Activated T-helper 1 cell treated with anti-CD3 and anti-CD28 coated beads, Interleukin-12 subunit alpha, Interleukin-12 subunit beta, Interleukin-2, Interleukin-4 antibody, amounts not matched to agents 30 ng/mL and 10 ng/mL and 1 ng/mL, durations not matched to agents 14 hours and 24 hours and 36 hours (primary cell): ENCODE measurements around the gene IPO4. TPM values are rescaled to one million over a fixed set of nuclear protein-coding genes. Genes with fewer than 3 reads are reported as not detected.

Experiments
- DNase-seq: peaks from one replicate; pipeline ENCODE4 v3.0.0; 2021; ENCODE audit warnings: low spot score
- H3K27ac Mint-ChIP-seq: one replicate; pipeline ENCODE4 v1.8.0; 2021; ENCODE audit warnings: mild to moderate bottlenecking, mixed read lengths
- H3K27me3 Mint-ChIP-seq: one replicate; pipeline ENCODE4 v1.8.0; 2022; ENCODE audit warnings: mild to moderate bottlenecking, moderate library complexity, mixed read lengths; ENCODE audit not compliant: insufficient read depth
- H3K36me3 Mint-ChIP-seq: one replicate; pipeline ENCODE4 v1.8.0; 2021; ENCODE audit warnings: low read depth, mixed read lengths
- H3K4me1 Mint-ChIP-seq: one replicate; pipeline ENCODE4 v1.8.0; 2021; ENCODE audit warnings: low read depth, mixed read lengths
- H3K4me3 Mint-ChIP-seq: one replicate; pipeline ENCODE4 v1.8.0; 2021; ENCODE audit warnings: mild to moderate bottlenecking, moderate library complexity, mixed read lengths
- H3K9me3 Mint-ChIP-seq: one replicate; pipeline ENCODE4 v1.8.0; 2021; ENCODE audit warnings: mixed read lengths
- intact Hi-C: fragments of 100-400 bp; cut with micrococcal nuclease; formaldehyde crosslinking; loops from one replicate; pipeline ENCODE4 v1.15.1; 2024
- total RNA-seq: library from RNA; stranded (reverse); gene quantifications from 2 replicates; pipeline ENCODE4 v1.2.3, GENCODE V29; 2022

The IPO4 gene
- total RNA-seq, 1 donor from 2014 or later, result 106 TPM

DNA sequence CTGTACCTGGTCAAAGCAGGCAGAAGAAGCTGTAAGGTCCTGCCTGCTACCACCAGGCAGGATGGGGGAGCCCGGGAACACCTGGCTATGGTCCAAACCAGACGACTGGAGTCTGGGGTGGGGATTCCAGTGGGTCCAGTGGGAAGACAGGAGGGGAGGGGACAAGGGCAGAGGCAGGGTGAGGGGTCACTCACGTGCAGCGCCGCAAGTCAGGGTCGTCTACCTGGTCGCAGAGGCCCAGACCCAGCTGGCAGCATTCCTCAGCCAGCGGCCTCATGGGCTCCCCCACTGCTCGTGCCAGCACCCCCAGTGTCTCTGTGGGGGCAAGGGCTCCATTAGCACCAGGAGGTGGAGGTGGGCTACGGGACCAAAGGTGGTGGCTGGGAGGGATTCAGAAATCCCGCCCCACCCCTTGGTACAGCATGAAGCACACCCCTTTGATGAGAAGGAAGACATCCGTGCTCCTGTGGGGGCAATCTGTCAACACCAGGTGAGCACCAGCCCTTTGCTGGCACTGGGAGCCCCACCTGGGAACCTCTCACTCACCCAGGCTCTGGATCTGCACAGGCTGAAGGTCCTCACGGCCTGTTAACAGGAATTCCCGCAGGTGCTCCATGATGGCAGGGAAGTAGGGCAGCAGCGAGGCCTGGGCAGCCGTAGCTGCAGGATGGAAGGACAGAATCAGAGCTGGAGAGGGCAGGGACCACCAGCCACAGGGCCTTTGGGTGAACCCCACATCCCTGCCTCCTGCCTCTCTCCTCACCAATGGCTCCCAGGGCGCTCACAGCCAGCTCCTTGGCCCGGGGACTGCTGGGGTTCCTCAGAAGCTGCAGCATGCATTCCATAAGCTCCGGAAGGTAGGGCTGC lies 4.3 kb downstream of the IPO4 start:
- Mint-ChIP-seq H3K27ac (no peak overlapping the region), H3K4me1 (peaks cover 18% of the 10 kb centered on the region), H3K27me3 (no peaks in the 10 kb centered on the region), H3K36me3 (peaks cover 54% of the 10 kb centered on the region), H3K4me3 (no peak overlapping the region), H3K9me3 (no peaks in the 10 kb centered on the region)
- intact Hi-C loops, result no loop called here
- DNase-seq, result no peak

DNA sequence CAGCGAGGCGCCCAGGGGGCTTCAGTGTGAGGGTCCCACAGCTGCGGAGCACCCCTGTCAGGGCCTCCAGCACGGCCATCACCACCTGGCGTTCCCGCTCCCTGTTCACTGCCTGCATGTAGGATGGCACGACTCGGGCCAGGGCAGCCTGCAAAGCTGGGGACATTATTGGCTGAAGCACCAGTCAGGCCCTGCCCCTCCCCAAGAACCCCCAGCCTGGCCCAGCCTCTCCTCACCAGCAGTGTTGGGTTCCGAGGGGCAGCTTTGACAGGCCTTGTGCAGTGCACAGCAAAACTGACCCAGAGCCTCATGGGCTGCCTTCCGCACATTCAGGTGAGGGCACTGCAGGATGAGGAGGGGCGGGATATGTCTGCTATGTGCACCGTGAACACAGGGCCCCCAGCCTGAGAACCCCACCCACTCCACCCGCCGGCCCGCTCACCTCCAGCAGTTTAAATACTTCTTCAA lies 5.6 kb downstream of the IPO4 start:
- H3K36me3 Mint-ChIP-seq, result peaks cover 63% of the 10 kb centered on the region
- intact Hi-C loops, result no loop called here

DNA sequence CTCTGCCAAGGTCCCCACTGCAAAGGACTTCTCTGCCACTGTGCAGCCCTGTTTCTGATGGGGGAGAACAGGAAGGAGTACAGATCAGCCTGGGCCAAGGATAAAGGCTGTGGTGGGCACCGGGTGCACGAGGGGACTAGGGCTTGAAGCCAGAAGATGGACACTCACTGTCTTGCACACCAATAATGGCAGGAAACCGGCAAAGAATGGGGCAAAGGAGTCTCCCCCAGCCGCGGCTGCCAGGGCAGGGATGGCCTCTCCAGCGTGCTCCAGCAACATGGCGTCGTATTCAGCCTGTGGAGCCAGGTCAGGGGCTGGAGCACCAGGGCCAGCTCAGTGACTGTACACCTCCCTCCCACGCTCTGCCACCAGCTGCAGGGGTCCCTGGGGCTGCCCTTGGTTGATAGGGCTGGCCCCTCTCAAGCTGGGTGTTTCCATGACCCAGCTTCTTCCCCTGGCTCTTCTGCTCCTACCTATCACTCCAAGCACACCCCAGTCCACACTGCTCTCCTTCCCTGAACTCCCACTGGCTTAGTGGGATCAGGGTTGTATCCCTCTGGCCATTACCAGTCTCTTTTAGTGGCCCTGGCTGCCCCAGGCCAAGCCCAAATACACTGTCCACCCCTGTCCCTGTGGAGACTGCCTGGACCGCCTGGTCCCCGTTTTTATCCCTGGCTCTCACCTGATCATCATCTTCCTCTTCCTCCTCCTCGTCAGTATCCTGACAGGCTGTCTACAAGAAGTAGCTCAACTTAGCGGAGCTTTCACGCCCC lies 6.3 kb downstream of the IPO4 start:
- H3K4me3 Mint-ChIP-seq, result no peak overlapping the region
- intact Hi-C loops, result no loop called here
- peaks cover 64% of the 10 kb centered on the region for H3K36me3 Mint-ChIP-seq
- H3K9me3 Mint-ChIP-seq, result no peaks in the 10 kb centered on the region
- DNase-seq, result no peak
- H3K27ac Mint-ChIP-seq, result no peak overlapping the region
- peaks cover 4% of the 10 kb centered on the region for H3K4me1 Mint-ChIP-seq
- no peaks in the 10 kb centered on the region for H3K27me3 Mint-ChIP-seq

More for the DNA sequence above, 5.6 kb downstream of the IPO4 start:
- Mint-ChIP-seq H3K4me1 (peaks cover 12% of the 10 kb centered on the region), H3K9me3 (no peaks in the 10 kb centered on the region), H3K27me3 (no peaks in the 10 kb centered on the region), H3K27ac (no peak overlapping the region), H3K4me3 (no peak overlapping the region)
- DNase-seq, result no peak

DNA sequence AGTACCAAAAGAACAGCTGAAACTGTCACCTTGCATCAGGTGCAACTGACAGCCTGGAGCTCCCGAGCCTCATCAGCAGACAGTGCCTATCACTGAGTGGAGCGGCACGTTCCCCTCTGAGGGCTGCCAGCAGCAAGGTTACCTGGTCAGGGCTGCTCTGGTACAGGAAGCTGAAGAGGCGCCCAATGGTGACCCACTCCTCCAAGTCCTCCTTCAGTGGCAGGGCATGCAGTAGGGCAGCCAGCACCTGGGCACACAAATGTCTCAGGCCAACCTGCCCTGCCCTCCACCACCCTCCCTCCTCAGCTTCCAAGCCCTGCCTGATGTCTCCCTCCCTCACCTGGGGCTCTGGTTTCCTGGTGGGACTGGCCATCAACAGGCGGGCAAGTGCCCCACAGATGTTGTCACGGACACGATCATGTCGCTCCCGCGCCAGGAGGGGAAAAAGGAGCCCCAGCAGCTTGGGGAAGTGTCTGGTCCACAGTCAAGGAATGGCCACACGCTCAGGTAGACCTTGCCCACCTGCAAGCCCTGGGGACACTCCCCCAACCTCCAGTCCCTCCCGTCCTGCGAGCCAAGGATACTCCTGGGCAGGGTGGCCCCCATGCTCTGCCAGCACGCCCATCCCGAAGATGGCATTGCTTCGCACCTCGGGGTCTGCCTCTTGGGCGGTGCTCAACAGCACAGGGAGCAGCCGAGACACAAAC lies 7.1 kb downstream of the IPO4 start:
- intact Hi-C loops, result no loop called here
- Mint-ChIP-seq H3K4me1 (no peaks in the 10 kb centered on the region), H3K9me3 (no peaks in the 10 kb centered on the region), H3K4me3 (no peak overlapping the region), H3K27me3 (no peaks in the 10 kb centered on the region), H3K36me3 (peaks cover 62% of the 10 kb centered on the region), H3K27ac (no peak overlapping the region)
- DNase-seq, result no peak

DNA sequence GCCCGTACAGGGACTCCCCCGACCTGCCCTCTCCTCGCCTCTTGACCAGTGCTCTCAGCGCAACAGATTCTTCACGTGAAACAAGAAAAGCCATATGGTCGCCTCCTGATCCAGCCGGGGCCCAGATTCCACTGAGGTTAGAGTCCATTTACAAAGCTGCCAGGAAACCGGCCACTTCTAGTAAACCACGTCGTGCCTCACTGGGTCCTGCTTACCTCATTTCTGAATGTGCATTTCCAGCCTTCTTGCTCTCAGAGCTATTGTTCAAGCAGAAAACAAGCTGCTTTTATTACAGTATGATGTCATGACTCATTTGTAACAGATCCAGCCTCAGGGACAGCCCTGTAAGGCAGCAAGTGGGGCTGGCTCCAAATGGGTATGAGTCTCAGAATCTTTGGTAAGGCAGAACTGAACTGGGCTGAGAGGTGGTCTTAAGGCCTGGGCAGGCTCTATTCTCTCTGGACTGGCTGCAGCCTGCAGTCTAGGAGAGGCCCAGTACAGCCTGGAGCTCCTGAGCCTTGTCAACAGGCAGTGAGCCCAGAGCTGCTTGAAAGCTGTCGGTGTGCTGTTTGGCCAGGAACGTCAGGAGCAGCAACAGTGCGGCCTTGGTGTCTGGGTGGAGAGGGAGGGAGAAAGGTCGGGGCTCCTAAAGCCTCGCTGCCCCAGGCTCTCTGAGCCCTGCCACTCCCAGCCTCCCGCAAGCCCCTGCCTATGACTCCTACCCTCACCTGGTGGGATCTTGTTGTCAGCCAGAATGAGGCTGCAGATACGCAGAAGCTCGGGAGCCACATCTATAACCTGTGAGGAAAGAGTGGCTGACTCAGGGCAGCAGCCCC lies 8.4 kb downstream of the IPO4 start:
- Mint-ChIP-seq H3K4me3 (no peak overlapping the region), H3K27me3 (no peaks in the 10 kb centered on the region), H3K9me3 (no peaks in the 10 kb centered on the region), H3K4me1 (no peaks in the 10 kb centered on the region), H3K27ac (no peak overlapping the region), H3K36me3 (peaks cover 62% of the 10 kb centered on the region)
- intact Hi-C loops, result no loop called here
- no peak for DNase-seq

DNA sequence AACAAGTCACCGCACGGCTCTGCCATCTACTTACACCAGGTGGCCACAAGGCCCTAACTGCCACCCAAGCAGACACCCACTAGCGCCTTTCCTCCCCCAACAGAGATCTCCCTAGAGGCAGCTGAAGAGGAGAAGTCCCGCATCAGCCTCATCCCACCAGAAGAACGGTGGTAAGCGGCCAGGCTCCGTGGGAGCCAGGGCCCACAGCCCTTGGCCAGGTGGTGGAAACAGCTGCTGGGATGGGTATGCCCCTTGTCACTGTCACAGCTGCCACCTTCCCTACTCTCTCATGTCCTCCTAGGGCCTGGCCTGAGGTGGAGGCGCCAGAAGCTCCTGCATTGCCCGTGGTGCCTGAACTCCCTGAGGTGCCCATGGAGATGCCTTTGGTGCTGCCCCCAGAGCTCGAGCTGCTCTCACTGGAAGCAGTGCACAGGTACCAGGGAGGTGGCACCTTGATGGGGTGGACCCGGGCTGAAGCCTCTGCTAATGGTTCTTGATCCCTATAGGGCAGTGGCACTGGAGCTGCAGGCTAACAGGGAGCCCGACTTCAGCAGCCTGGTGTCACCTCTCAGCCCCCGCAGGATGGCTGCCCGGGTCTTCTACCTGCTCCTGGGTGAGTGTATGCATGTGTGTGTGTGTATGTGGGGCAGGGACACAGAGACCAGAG lies 9.2 kb downstream of the IPO4 start:
- no peaks in the 10 kb centered on the region for H3K4me1 Mint-ChIP-seq
- peak overlapping the region; percentile 44 for H3K27ac Mint-ChIP-seq

DNA sequence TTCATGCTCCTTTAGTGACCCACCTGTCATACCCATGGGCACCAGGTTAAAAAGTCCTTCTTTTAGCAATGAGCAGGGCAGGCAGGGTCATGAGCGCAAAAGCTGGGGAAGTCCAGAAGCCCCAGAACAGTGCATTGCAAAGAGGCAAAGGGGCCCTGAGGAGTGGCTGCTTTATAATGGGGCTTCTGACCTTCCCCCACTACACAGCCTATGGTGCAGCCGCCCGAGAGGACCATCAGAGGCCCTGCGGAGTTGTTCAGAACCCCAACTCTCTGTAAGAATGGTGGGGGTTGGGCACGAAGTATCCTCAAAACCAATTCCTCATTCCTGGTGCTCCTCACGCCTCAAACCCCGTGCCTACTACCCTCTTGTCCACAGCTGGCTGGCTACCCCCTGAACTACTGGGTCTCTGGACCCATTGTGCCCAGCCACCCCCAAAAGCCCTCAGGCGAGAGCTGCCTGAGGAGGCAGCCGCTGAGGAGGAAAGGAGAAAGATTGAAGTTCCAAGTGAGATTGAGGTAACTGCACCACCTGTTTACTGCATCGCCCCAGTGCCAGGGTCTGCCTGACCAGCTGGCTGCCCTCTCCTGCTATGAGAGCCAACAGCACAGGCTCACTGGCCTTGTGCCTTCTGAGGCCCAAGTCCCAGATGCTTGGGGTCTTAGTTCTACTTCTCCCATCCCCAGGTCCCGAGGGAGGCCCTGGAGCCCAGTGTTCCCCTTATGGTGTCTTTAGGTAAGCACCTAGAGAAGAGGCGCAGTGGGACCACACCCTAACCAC lies 10.0 kb downstream of the IPO4 start:
- H3K4me1 Mint-ChIP-seq, result no peaks in the 10 kb centered on the region

More for the DNA sequence above, 9.2 kb downstream of the IPO4 start:
- no peak overlapping the region for H3K4me3 Mint-ChIP-seq
- intact Hi-C loops, result no loop called here
- no peaks in the 10 kb centered on the region for H3K27me3 Mint-ChIP-seq
- no peak for DNase-seq
- no peaks in the 10 kb centered on the region for H3K9me3 Mint-ChIP-seq
- H3K36me3 Mint-ChIP-seq, result peaks cover 66% of the 10 kb centered on the region

DNA sequence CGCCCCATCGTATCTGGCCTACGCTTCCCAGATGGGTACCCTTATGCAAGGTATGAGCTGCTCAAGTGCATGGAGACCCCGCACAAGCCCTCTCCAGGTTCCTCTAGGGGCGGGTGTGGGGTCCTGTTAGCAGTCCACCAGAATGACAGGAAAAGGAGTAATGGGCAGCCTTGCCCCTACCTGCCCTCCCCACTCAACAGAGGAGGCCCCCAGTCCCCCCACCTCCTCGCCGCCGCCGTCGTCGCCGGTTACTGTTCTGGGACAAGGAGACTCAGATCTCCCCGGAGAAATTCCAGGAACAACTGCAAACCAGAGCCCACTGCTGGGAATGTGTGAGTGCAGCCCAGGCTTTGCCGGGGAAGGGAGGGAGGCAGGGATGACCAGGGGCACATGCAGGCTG lies 10.7 kb downstream of the IPO4 start:
- intact Hi-C loops, result no loop called here
- Mint-ChIP-seq H3K9me3 (no peaks in the 10 kb centered on the region), H3K36me3 (peaks cover 60% of the 10 kb centered on the region), H3K4me3 (no peak overlapping the region), H3K27me3 (no peaks in the 10 kb centered on the region), H3K27ac (peak overlapping the region; percentile 38), H3K4me1 (no peaks in the 10 kb centered on the region)
- no peak for DNase-seq

More for the DNA sequence above, 10.0 kb downstream of the IPO4 start:
- intact Hi-C loops, result no loop called here
- H3K36me3 Mint-ChIP-seq, result peaks cover 66% of the 10 kb centered on the region
- no peaks in the 10 kb centered on the region for H3K27me3 Mint-ChIP-seq
- no peaks in the 10 kb centered on the region for H3K9me3 Mint-ChIP-seq
- no peak for DNase-seq
- H3K4me3 Mint-ChIP-seq, result no peak overlapping the region
- no peak overlapping the region for H3K27ac Mint-ChIP-seq

DNA sequence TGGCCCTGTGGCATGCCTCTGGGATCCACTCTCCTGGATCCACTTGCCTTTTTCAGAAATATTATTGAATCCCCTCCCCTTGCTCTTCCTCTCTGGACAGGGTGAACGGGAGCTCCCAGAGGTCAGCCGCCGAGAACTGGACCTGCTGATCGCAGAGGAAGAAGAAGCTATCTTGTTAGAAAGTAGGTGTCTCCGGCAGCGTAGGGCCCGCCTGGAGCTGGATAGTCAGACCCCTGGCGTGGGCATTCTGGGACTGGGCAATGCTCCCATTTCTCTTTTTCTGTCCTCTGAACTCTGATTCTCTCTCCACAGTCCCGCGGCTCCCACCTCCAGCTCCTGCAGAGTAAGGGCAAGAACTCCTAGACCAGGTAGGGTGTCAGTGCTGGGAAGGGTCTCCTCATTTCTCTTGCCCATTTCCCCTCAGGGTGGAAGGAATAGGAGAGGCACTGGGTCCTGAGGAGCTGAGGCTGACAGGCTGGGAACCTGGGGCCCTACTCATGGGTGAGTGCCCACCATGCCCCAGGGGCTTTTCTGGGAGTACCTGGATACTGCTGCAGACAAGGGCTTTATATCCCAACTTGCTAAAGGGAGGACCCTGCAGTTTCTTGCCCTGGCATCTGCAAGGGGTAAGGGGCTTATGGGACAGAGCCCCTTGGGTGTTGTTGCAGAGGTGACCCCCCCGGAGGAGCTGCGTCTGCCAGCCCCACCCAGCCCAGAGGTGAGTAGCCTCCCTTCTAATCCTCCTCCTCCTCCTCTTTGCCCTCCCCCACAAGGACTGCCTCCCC lies 11.4 kb downstream of the IPO4 start:
- peaks cover 57% of the 10 kb centered on the region for H3K36me3 Mint-ChIP-seq
- no peak overlapping the region for H3K4me3 Mint-ChIP-seq
- peak overlapping the region; percentile 38 for H3K27ac Mint-ChIP-seq
- no peaks in the 10 kb centered on the region for H3K27me3 Mint-ChIP-seq
- intact Hi-C loops, result no loop called here
- H3K4me1 Mint-ChIP-seq, result no peaks in the 10 kb centered on the region
- H3K9me3 Mint-ChIP-seq, result no peaks in the 10 kb centered on the region
- no peak for DNase-seq

DNA sequence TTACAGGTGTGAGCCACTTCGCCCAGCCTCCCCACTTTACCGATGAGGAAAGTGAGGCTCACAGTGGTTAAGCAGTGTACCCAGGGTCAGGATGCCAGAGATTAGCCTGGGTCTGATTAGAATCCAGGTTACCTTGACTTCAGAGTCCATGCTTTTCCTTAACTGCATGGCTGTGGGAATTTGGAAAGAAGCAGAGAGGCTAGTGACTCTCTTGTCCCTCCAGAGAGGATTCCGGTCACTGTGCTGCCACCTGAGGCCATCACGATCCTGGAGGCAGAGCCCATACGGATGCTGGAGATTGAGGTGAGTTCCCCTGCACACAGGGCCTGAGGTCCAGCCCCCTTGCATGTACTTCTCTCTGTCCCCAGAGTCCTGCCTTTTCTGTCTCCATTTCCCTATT lies 12.0 kb downstream of the IPO4 start:
- Mint-ChIP-seq H3K36me3 (peaks cover 52% of the 10 kb centered on the region), H3K27ac (no peak overlapping the region), H3K9me3 (no peaks in the 10 kb centered on the region)

DNA sequence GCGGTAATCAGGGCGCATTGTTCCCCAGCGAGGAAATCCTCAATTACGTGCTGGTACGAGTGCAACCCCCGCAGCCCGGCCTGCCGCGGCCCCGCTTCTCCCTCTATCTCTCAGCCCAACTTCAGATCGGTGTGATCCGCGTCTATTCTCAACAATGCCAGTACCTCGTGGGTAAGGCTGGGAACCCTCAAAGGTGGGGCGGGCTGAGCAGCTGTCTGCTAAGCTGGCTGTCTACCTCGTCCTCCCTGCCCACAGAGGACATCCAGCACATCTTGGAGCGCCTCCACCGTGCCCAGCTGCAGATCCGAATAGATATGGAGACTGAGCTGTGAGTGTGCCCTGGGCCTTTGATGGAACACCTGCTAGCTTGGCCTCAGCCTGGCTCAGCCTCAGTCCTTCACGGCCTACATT lies 15.7 kb downstream of the IPO4 start:
- no peak for DNase-seq
- intact Hi-C loops, result no loop called here
- no peaks in the 10 kb centered on the region for H3K9me3 Mint-ChIP-seq
- peaks cover 39% of the 10 kb centered on the region for H3K36me3 Mint-ChIP-seq
- H3K27me3 Mint-ChIP-seq, result no peaks in the 10 kb centered on the region
- H3K4me1 Mint-ChIP-seq, result peaks cover 16% of the 10 kb centered on the region
- no peak overlapping the region for H3K27ac Mint-ChIP-seq
- H3K4me3 Mint-ChIP-seq, result no peak overlapping the region

More for the DNA sequence above, 12.0 kb downstream of the IPO4 start:
- no peak for DNase-seq
- intact Hi-C loops, result no loop called here
- no peaks in the 10 kb centered on the region for H3K27me3 Mint-ChIP-seq
- H3K4me1 Mint-ChIP-seq, result peaks cover 1% of the 10 kb centered on the region
- no peak overlapping the region for H3K4me3 Mint-ChIP-seq
